ENCODE data around the gene RFC2.
A peak's percentile ranks its signal among the peaks of the same experiment; 100 is the strongest.
"Not testable (repeated sequence)": the region's sequence is repeated elsewhere in the genome, so short reads cannot be mapped to it uniquely, and the experiment has no call there.

RFC2 gene

DNA sequence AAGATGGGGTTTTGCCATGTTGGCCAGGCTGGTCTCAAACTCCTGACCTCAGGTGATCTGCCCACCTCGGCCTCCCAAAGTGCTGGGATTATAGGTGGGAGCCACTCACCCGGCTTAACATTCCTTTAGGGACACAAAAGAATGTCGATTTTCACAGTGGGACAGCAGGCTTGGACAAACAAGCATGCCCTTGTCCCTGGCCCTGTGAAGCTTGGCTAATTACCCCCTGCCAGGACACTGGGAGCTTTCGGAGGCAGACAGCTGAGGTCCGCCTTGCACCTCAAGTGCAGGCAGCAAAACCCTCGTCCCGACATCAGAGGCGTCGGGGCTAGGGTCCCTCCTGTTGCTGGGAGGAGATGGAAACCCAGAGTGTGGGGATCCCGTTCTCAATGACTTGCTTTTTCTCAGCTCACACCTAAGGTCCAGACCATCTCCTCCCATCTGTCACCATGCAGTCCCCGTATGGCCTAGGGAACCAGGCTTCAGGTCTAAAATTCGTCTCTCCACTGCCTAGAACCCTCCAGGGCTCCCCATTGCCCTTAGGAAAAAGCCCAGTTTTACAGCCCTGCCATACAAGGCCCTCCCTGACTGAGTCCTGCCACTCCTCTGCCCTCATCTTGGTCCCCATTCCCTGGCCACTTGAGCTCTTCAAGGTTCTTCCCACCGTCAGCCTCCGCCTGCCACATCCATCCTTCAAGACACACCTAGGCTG, 28.7 kb upstream of the RFC2 start:
- no peak for DNase-seq (ENCODE audit: low read depth)

DNA sequence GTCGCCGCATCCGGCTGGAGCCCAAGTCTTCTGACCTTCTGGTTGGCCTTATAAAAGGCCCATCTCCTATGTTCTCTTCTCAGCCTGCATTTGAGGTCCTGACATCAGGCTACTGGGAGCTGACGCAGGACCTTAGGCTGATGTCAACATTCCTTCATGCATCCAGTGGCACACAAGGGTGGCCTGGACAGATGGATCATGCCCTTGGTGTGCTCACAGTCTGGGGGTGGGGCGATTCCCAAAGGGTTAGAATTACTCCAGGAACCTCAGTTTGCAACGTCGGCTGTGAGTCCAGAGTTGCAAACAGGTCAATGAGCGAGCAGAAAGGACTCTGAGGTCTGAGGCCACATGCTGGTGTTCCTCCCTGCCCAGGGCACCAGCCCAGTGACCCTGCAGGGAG, 26.8 kb upstream of the RFC2 start:
- DNase-seq (ENCODE audit: low read depth) = no peak

GRCh38 chr7:74277636-74278035, 23.4 kb upstream of the RFC2 start:
- no peak for DNase-seq (ENCODE audit: low read depth)

- DNase-seq (ENCODE audit: low read depth) = no peak
These were observed 21.2 kb upstream of the RFC2 start for GRCh38 chr7:74275401-74275881.

GRCh38 chr7:74272305-74273038, 18.3 kb upstream of the RFC2 start:
- DNase-seq (ENCODE audit: low read depth) = peak; percentile 93

GRCh38 chr7:74271742-74272141, 17.5 kb upstream of the RFC2 start:
- no peak for DNase-seq (ENCODE audit: low read depth)

GRCh38 chr7:74269757-74270277, 15.6 kb upstream of the RFC2 start:
- DNase-seq (ENCODE audit: low read depth) = no peak

DNA sequence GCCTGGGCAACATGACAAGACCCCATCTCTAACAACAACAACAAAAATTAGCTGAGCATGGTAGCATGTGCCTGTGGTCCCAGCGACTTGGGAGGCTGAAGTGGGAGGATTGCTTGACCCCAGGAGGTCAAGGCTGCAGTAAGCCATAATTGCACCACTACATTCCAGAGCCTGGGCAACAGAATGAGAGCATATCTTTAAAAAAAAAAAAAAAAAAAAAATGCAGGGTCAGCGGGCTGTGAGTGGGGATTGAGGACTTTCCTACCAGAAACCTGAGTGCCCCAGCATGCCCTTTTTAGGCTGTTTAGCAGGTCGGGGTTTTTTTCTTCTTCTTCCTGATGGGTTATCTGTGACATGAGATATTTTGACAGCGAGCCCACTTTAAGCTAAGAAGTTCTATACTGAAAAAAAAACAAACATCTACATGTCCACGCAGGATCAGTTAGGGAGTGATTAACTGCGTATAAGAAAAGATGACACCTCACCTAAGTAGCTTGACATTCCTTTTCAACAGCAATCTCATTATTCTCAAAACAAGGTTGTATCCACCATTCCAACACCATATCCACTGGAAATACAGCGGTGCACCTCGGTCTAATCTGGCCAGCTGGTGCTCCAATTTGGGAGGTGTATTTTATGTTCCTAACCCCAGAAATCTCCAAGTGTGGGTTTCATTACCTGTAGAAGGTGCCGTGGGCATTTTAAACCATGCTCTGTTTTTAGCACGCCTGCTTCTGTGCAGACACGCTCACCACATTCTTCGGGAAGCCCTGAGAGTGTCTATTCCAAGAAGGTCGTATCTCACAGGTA, 13.8 kb upstream of the RFC2 start:
- DNase-seq (ENCODE audit: low read depth) = no peak

DNA sequence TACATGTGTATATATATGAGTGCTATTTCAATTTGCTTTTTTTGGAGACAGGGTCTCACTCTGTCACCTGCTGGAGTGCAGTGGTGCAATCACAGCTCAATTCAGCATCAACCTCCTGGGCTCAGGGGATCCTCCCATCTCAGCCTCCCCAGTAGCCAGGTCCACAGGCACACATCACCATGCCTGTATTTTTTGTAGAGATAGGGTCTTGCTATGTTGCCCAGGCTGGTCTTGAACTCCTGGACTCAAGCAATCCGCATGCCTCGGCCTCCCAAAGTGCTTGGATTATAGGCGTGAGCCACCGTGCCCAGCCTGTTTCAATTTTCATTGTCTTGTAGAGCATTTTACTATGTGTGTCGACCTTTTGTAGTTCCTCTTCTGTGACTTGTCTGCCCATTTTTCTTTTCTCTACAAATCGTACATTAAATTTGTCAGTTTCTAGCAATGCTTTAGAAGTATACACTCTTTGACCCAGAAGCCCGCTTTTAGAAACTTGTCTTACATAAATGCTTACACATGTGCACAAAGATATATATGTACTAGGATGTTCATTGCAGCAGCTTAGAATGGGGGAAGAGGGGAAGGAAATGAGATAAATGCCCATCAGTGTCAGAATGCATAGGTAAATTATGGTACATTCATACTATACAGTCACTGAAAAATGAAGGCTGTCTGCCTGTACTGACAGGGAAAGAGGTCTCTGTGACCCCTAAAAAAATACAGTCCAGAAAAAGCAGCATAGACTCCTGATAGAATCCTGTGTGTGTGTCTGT, 12.2 kb upstream of the RFC2 start:
- DNase-seq (ENCODE audit: low read depth) = no peak

DNA sequence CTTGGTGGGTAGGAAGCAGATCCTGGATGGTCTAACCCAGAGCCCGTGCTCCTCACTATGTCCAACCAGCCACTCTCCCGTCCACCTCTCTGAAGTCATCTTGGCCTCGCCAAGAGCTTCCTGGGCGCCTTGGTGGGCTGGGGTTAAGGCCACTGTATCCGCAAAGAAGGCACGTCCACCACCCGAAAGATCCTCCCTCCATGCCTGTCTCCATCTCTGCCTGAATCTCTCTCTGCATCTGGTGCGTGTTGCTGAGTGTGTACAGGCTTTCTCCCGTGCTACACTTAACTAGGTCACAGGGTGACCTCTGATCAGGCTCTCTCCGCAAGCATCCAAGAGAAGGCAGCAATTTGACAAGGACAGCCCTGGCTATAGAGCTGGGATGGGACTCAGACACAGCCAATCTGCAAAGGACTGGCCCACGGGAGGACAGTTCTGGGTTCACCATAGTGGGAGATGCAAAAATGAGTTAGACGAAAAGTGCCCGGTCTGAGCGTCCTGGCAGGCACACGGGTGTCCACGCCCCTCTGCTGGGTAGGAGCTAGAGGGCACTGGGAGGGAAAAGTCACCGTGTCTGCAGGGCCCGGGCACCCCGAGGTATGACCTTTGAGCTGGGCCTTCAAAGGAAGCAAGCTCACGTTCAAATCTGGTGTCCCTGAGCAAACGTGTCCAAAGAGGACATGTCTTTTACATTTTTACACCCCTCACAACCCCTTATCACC, 9.4 kb upstream of the RFC2 start:
- no peak for DNase-seq (ENCODE audit: low read depth)

DNA sequence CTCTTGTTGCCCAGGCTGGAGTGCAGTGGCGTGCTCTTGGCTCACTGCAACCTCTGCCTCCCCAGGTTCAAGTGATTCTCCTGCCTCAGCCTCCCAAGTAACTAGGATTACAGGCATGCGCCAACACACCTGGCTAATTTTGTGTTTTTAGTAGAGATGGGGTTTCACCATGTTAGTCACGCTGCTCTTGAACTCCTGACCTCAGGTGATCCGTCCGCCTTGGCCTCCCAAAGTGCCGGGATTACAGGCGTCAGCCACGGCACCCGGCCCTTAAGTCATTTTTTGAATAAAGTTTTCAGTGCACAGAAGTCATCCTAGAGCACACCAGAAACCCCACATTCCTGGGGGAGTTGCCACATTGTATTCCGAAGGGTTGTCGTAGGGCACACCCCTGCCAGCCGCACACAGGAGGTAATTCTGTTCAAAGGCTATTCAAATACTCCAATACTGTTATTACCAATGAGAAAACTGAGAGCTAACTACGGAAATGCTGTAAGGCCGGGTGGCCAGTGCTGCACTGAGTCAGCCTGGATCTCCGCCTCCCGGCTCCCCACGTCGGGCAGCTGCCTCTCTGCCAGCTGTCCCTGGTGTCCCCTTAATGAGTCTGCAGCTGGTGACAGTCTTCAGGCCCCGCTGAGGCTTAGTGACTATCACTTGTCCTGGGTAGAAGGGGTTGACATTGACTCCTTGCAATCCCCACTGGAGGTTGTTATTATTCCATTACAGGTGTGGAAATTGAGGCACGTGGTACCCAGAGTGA, 8.6 kb upstream of the RFC2 start:
- DNase-seq (ENCODE audit: low read depth) = no peak

GRCh38 chr7:74258639-74259038, 4.4 kb upstream of the RFC2 start:
- DNase-seq (ENCODE audit: low read depth) = no peak

- no peak for DNase-seq (ENCODE audit: low read depth)
These were observed 2.6 kb upstream of the RFC2 start for GRCh38 chr7:74256491-74257408.

GRCh38 chr7:74255461-74255860, 1.3 kb upstream of the RFC2 start:
- not testable (repeated sequence) for DNase-seq (ENCODE audit: low read depth)

- DNase-seq (ENCODE audit: low read depth) = no peak
These were observed 720 bp upstream of the RFC2 start for GRCh38 chr7:74254858-74255379.

- DNase-seq (ENCODE audit: low read depth) = no peak
These were observed 417 bp downstream of the RFC2 start for GRCh38 chr7:74253835-74254128.

GRCh38 chr7:74253331-74253730, 868 bp downstream of the RFC2 start:
- DNase-seq (ENCODE audit: low read depth) = no peak

DNA sequence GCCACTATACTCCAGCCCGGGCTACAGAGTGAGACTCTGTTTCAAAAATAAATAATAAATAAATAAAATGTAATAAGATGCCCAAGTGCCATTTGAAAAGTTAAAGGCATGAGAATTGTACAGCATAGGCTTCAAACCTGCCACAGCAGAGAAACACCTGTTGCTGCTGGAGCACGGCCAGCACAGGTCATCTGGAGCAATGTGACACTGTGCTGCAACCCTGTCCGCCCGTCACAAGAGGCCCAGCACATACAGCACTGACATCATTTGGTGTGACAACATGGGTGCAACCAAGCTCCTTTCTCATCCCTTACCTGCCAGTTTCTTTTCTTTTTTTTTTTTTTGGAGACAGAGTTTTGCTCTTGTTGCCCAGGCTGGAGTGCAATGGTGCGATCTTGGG, 1.3 kb downstream of the RFC2 start:
- DNase-seq (ENCODE audit: low read depth) = no peak

DNA sequence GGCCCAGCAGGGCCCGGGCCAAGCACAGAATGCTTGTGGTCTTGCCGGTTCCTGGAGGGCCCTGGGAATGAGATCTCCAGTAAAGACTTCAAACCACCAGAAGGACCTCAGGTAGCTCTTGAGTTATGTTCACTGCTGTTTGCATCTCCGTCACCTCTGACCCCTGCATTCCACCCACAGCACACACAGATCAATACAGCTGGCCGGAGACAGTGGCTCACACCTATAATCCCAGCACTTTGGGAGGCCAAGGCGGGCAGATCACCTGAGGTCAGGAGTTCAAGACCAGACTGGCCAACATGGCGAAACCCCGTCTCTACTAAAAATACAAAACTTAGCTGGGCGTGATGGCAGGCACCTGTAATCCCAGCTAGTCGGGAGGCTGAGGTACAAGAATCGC, 5.1 kb downstream of the RFC2 start:
- DNase-seq (ENCODE audit: low read depth) = not testable (repeated sequence)
